H1 (cell line): ENCODE results near the gene IFNB1. TPM values are rescaled to one million over a fixed set of nuclear protein-coding genes. Genes with fewer than 3 reads are reported as not detected.

ENCODE experiments used
- CTCF ChIA-PET: fragments of 300-600 bp; sonication (Branson Sonifier 250); formaldehyde crosslinking; loops from one replicate; lab custom pipeline; 2021; ENCODE audit not compliant: partially characterized antibody; lab: Charles Lee
- POLR2A ChIA-PET: fragments of 300-600 bp; sonication (Branson Sonifier 250); formaldehyde crosslinking; loops from one replicate; lab custom pipeline; 2021; ENCODE audit warnings: inconsistent platforms; ENCODE audit not compliant: partially characterized antibody; lab: Charles Lee
- DNase-seq, 2 experiments: peaks; one replicate each; pipeline versions ENCODE4 v3.0.0 to v3.0.0-alpha.2; 2010 to 2022; ENCODE audit warnings: low spot score in 2 of 2, low read depth in 1 of 2, mixed read lengths in 1 of 2
- FAIRE-seq: peaks from 2 replicates; lab custom pipeline; 2011; peaks lifted over from hg19 to GRCh38; lab: Jason Lieb, UNC
- H2AFZ ChIP-seq: 2 replicates; pipeline ENCODE4 v1.8.1; 2012; ENCODE audit warnings: low read length, inconsistent platforms
- H2AK5ac ChIP-seq: 2 replicates; pipeline ENCODE4 v1.6.1; 2013; ENCODE audit warnings: low read depth, low read length
- H2BK120ac ChIP-seq: replicated peaks from 2 replicates; pipeline ENCODE3; 2013; ENCODE audit warnings: low read depth, low read length, inconsistent platforms
- H2BK12ac ChIP-seq: 2 replicates; pipeline ENCODE4 v1.6.1; 2013; ENCODE audit warnings: low read depth, low read length
- H2BK15ac ChIP-seq: 2 replicates; pipeline ENCODE4 v1.6.1; 2013; ENCODE audit warnings: low read length
- H2BK20ac ChIP-seq: 2 replicates; pipeline ENCODE4 v1.6.1; 2013; ENCODE audit warnings: low read length
- H2BK5ac ChIP-seq: 2 replicates; pipeline ENCODE4 v1.6.1; 2013; ENCODE audit warnings: low read depth, low read length
- H3K14ac ChIP-seq: 2 replicates; pipeline ENCODE4 v1.6.1; 2013; ENCODE audit warnings: inconsistent platforms; ENCODE audit not compliant: insufficient read length
- H3K18ac ChIP-seq: 2 replicates; pipeline ENCODE4 v1.6.1; 2013; ENCODE audit warnings: low read length; ENCODE audit errors: extremely low read depth
- H3K23ac ChIP-seq: 2 replicates; pipeline ENCODE4 v1.6.1; 2013; ENCODE audit warnings: inconsistent platforms; ENCODE audit not compliant: insufficient read length
- H3K23me2 ChIP-seq: 2 replicates; pipeline ENCODE4 v1.6.1; 2013; ENCODE audit warnings: low read depth, low read length
- H3K27ac ChIP-seq: 2 replicates; pipeline ENCODE4 v1.6.1; 2011; ENCODE audit warnings: low read depth, low read length, inconsistent platforms
- H3K27me3 ChIP-seq, 4 experiments: replicated peaks in 1 of 4; 1 replicate in 1 of 4; 2 replicates in 3 of 4; pipeline versions ENCODE4 v1.6.1 to v1.8.1; 2011 to 2013; ENCODE audit warnings: low read length in 3 of 4, mild to moderate bottlenecking in 3 of 4, inconsistent platforms in 2 of 4, mixed read lengths in 2 of 4, moderate library complexity in 1 of 4; ENCODE audit not compliant: control insufficient read depth in 3 of 4, insufficient read depth in 3 of 4; ENCODE audit errors: extremely low read depth in 1 of 4
- H3K36me3 ChIP-seq, 4 experiments: 2 replicates each; pipeline versions ENCODE4 v1.6.1 to v1.8.1; 2011 to 2013; ENCODE audit warnings: mild to moderate bottlenecking in 4 of 4, low read length in 3 of 4, moderate library complexity in 2 of 4, control low read depth in 1 of 4, inconsistent platforms in 1 of 4; ENCODE audit not compliant: insufficient read depth in 4 of 4, control insufficient read depth in 2 of 4
- H3K4ac ChIP-seq: replicated peaks from 2 replicates; pipeline ENCODE3; 2013; ENCODE audit warnings: low read length, low read depth, mixed read lengths, inconsistent platforms; ENCODE audit not compliant: insufficient read length
- H3K4me1 ChIP-seq, 4 experiments: replicated peaks in 1 of 4; 1 replicate in 1 of 4; 2 replicates in 3 of 4; pipeline versions ENCODE4 v1.6.1 to v1.8.1; 2011 to 2013; ENCODE audit warnings: low read length in 3 of 4, inconsistent platforms in 2 of 4, mixed read lengths in 1 of 4; ENCODE audit not compliant: insufficient read depth in 4 of 4, control insufficient read depth in 3 of 4
- H3K4me2 ChIP-seq, 2 experiments: 2 replicates each; pipeline versions ENCODE4 v1.6.1 to v1.8.1; 2011 to 2013; ENCODE audit warnings: low read depth in 2 of 2, low read length in 2 of 2, control low read depth in 1 of 2, inconsistent platforms in 1 of 2, mild to moderate bottlenecking in 1 of 2; ENCODE audit not compliant: insufficient read depth in 1 of 2
- H3K4me3 ChIP-seq, 4 experiments: fragments of 200-600, 300-600 bp in 1 of 4; sonication (generic), shearing (Covaris generic), sonication (Bioruptor Twin) in 1 of 4; 2 replicates each; pipeline versions ENCODE4 v1.5.1 to v1.8.1; 2011 to 2016; ENCODE audit warnings: low read length in 4 of 4, low read depth in 3 of 4, control low read depth in 2 of 4, inconsistent platforms in 2 of 4, mild to moderate bottlenecking in 2 of 4, mixed read lengths in 1 of 4, moderate library complexity in 1 of 4; ENCODE audit not compliant: insufficient read depth in 2 of 4; ENCODE audit errors: extremely low read depth in 1 of 4
- H3K56ac ChIP-seq: replicated peaks from 2 replicates; pipeline ENCODE3; 2013; ENCODE audit warnings: low read depth, mild to moderate bottlenecking, mixed read lengths, low read length, inconsistent platforms; ENCODE audit not compliant: insufficient read length
- H3K79me1 ChIP-seq: 2 replicates; pipeline ENCODE4 v1.6.1; 2013; ENCODE audit warnings: low read depth, low read length, control low read depth
- H3K79me2 ChIP-seq, 2 experiments: 2 replicates each; pipeline versions ENCODE4 v1.6.1 to v1.8.1; 2012 to 2013; ENCODE audit warnings: low read length in 2 of 2, mild to moderate bottlenecking in 2 of 2, inconsistent platforms in 1 of 2; ENCODE audit not compliant: insufficient read depth in 2 of 2, control insufficient read depth in 1 of 2
- H3K9ac ChIP-seq, 4 experiments: replicated peaks in 1 of 4; 1 replicate in 1 of 4; 2 replicates in 3 of 4; pipeline versions ENCODE4 v1.6.1 to v1.8.1; 2011 to 2013; ENCODE audit warnings: low read depth in 3 of 4, low read length in 3 of 4, control low read depth in 2 of 4, mild to moderate bottlenecking in 2 of 4, moderate library complexity in 2 of 4, inconsistent platforms in 1 of 4; ENCODE audit errors: extremely low read depth in 1 of 4
- H3K9me3 ChIP-seq, 2 experiments: 2 replicates each; pipeline versions ENCODE4 v1.6.1 to v1.8.1; 2012 to 2013; ENCODE audit warnings: mild to moderate bottlenecking in 2 of 2, moderate library complexity in 2 of 2, control low read depth in 1 of 2, inconsistent platforms in 1 of 2, low read depth in 1 of 2, low read length in 1 of 2, mixed read lengths in 1 of 2; ENCODE audit not compliant: insufficient read depth in 2 of 2
- H4K20me1 ChIP-seq, 2 experiments: replicated peaks in 1 of 2; 2 replicates each; pipeline versions ENCODE3 to v1.8.1; 2011 to 2013; ENCODE audit warnings: inconsistent platforms in 2 of 2, low read length in 2 of 2, mild to moderate bottlenecking in 1 of 2; ENCODE audit not compliant: insufficient read depth in 2 of 2, control insufficient read depth in 1 of 2
- H4K5ac ChIP-seq: 2 replicates; pipeline ENCODE4 v1.6.1; 2013; ENCODE audit warnings: low read length, low read depth, mixed read lengths, inconsistent platforms; ENCODE audit not compliant: insufficient read length
- H4K8ac ChIP-seq: 2 replicates; pipeline ENCODE4 v1.8.0; 2013; ENCODE audit warnings: mild to moderate bottlenecking, moderate library complexity, low read length, inconsistent platforms; ENCODE audit not compliant: insufficient read depth; ENCODE audit errors: extremely low read depth
- H4K91ac ChIP-seq: replicated peaks from 2 replicates; pipeline ENCODE3; 2013; ENCODE audit warnings: low read length, mixed read lengths, inconsistent platforms; ENCODE audit not compliant: insufficient read length
- RAD21 ChIP-seq, 2 experiments: IDR thresholded peaks in 1 of 2; conservative IDR thresholded peaks in 1 of 2; 2 replicates each; pipeline ENCODE4 v1.6.1; 2011; ENCODE audit warnings: low read depth in 2 of 2, low read length in 2 of 2, improper control_type of control experiment in 1 of 2, inconsistent platforms in 1 of 2, mild to moderate bottlenecking in 1 of 2, moderate library complexity in 1 of 2
- SP1 ChIP-seq: IDR thresholded peaks from 2 replicates; pipeline ENCODE4 v1.6.1; 2011; ENCODE audit warnings: low read depth, low read length
- WGBS, 2 experiments: shearing (Covaris generic) in 1 of 2; methylation state at CpG; one replicate each; pipeline versions ENCODE4 v1.1.6 to v1.1.7; 2013 to 2015; ENCODE audit warnings: low lambda C conversion rate in 2 of 2, mixed read lengths in 2 of 2, inconsistent platforms in 1 of 2, low coverage in 1 of 2, missing lambda C conversion rate in 1 of 2; ENCODE audit not compliant: insufficient replicate concordance in 2 of 2, insufficient coverage in 1 of 2, insufficient read length in 1 of 2; ENCODE audit errors: extremely low coverage in 1 of 2, missing lambda C conversion rate in 1 of 2; 5-methylcytosine and 5-hydroxymethylcytosine counted together
- polyA plus RNA-seq, 7 experiments: library from polyadenylated mRNA; depleted of rRNA in 3 of 7; stranded (reverse) in 5 of 7; unstranded in 2 of 7; fragments of >200 nt in 5 of 7; fragments of 200-250 nt in 2 of 7; gene quantifications; 1 replicate in 5 of 7; 2 replicates in 1 of 7; 4 replicates in 1 of 7; pipeline versions ENCODE4 v1.2.1 to v1.2.3, GENCODE V29; 2011 to 2013; ENCODE audit warnings: missing spikeins in 2 of 7, mixed read lengths in 2 of 7
- total RNA-seq: library from RNA; stranded (reverse); fragmentation: NEBNext Ultra II Directional; extraction: Animal tissue kit (Norgen Biotek cat#: 25700); gene quantifications from 2 replicates; pipeline ENCODE4 v1.2.1, GENCODE V29; 2021

Gene IFNB1
- total and polyA plus RNA-seq, 2 of the 8 experiments (the other 6 are each of a cell fraction or from before 2014, with no cell fraction given) = not detected

GRCh38 chr9:21060919-21061561, 16.7 kb downstream of the IFNB1 start:
- Histone ChIP-seq H3K9ac (no peak overlapping the region), H3K9me3 (no peaks in the 10 kb centered on the region), H3K23ac (no peak overlapping the region), H3K18ac (no peak overlapping the region), H4K5ac (no peak overlapping the region), H2BK15ac (no peak overlapping the region), H3K79me2 (no peaks in the 10 kb centered on the region), H3K79me1 (no peaks in the 10 kb centered on the region), H3K4me1 (no peaks in the 10 kb centered on the region), H4K20me1 (no peaks in the 10 kb centered on the region), H2BK5ac (no peak overlapping the region), H3K14ac (no peak overlapping the region), H4K91ac (no peak overlapping the region), H3K4ac (no peak overlapping the region), H2BK120ac (no peak overlapping the region), H3K4me3 (no peak overlapping the region), H3K56ac (no peak overlapping the region), H4K8ac (no peak overlapping the region), H3K36me3 (no peaks in the 10 kb centered on the region), H2BK12ac (no peak overlapping the region), H2BK20ac (no peak overlapping the region), H2AFZ (no peak overlapping the region), H2AK5ac (no peak overlapping the region), H3K4me2 (no peak overlapping the region), H3K27me3 (no peaks in the 10 kb centered on the region), H3K27ac (no peak overlapping the region), H3K23me2 (no peaks in the 10 kb centered on the region)
- ChIA-PET POLR2A (no interaction called here), CTCF (interaction anchor here (0.9 to 2.2 kb wide), 3 partner anchors 9 to 120 kb away, joined by 3 to 9 read pairs (median 3); no protein-coding TSS in a partner anchor)
- no peak for FAIRE-seq
- 79% methylated on average over 2 of the region's 2 CpGs; no CpG with 5 or more reads in 1 of the 2 experiments for WGBS, 2 experiments
- TF ChIP-seq SP1 (no peak), RAD21 (IDR thresholded peaks at IDR 0.05 in 1 of 2, conservative IDR thresholded peaks at IDR 0.05 in 1 of 2; ENCODE audit: low read depth in 2 of 2, low read length in 2 of 2) (0 out of 4 replicates have a peak, but pooled peaks of 1 of the 2 experiments have one; percentile 3)
- DNase-seq = no peak
